H1 (cell line): Measurements from ENCODE around the gene PLXDC2. TPM values are rescaled to one million over a fixed set of nuclear protein-coding genes. Genes with fewer than 3 reads are reported as not detected.
A peak's percentile ranks its signal among the peaks of the same experiment; 100 is the strongest.

ENCODE experiments used
- CTCF ChIA-PET: fragments of 300-600 bp; sonication (Branson Sonifier 250); formaldehyde crosslinking; loops from one replicate; lab custom pipeline; 2021; ENCODE audit not compliant: partially characterized antibody; lab: Charles Lee
- POLR2A ChIA-PET: fragments of 300-600 bp; sonication (Branson Sonifier 250); formaldehyde crosslinking; loops from one replicate; lab custom pipeline; 2021; ENCODE audit warnings: inconsistent platforms; ENCODE audit not compliant: partially characterized antibody; lab: Charles Lee
- DNase-seq, 2 experiments: peaks; one replicate each; pipeline versions ENCODE4 v3.0.0 to v3.0.0-alpha.2; 2010 to 2022; ENCODE audit warnings: low spot score in 2 of 2, low read depth in 1 of 2, mixed read lengths in 1 of 2
- FAIRE-seq: peaks from 2 replicates; lab custom pipeline; 2011; peaks lifted over from hg19 to GRCh38; lab: Jason Lieb, UNC
- H2AFZ ChIP-seq: 2 replicates; pipeline ENCODE4 v1.8.1; 2012; ENCODE audit warnings: low read length, inconsistent platforms
- H2AK5ac ChIP-seq: 2 replicates; pipeline ENCODE4 v1.6.1; 2013; ENCODE audit warnings: low read depth, low read length
- H2BK120ac ChIP-seq: replicated peaks from 2 replicates; pipeline ENCODE3; 2013; ENCODE audit warnings: low read depth, low read length, inconsistent platforms
- H2BK12ac ChIP-seq: 2 replicates; pipeline ENCODE4 v1.6.1; 2013; ENCODE audit warnings: low read depth, low read length
- H2BK15ac ChIP-seq: 2 replicates; pipeline ENCODE4 v1.6.1; 2013; ENCODE audit warnings: low read length
- H2BK20ac ChIP-seq: 2 replicates; pipeline ENCODE4 v1.6.1; 2013; ENCODE audit warnings: low read length
- H2BK5ac ChIP-seq: 2 replicates; pipeline ENCODE4 v1.6.1; 2013; ENCODE audit warnings: low read depth, low read length
- H3K14ac ChIP-seq: 2 replicates; pipeline ENCODE4 v1.6.1; 2013; ENCODE audit warnings: inconsistent platforms; ENCODE audit not compliant: insufficient read length
- H3K18ac ChIP-seq: 2 replicates; pipeline ENCODE4 v1.6.1; 2013; ENCODE audit warnings: low read length; ENCODE audit errors: extremely low read depth
- H3K23ac ChIP-seq: 2 replicates; pipeline ENCODE4 v1.6.1; 2013; ENCODE audit warnings: inconsistent platforms; ENCODE audit not compliant: insufficient read length
- H3K23me2 ChIP-seq: 2 replicates; pipeline ENCODE4 v1.6.1; 2013; ENCODE audit warnings: low read depth, low read length
- H3K27ac ChIP-seq: 2 replicates; pipeline ENCODE4 v1.6.1; 2011; ENCODE audit warnings: low read depth, low read length, inconsistent platforms
- H3K27me3 ChIP-seq, 4 experiments: replicated peaks in 1 of 4; 1 replicate in 1 of 4; 2 replicates in 3 of 4; pipeline versions ENCODE4 v1.6.1 to v1.8.1; 2011 to 2013; ENCODE audit warnings: low read length in 3 of 4, mild to moderate bottlenecking in 3 of 4, inconsistent platforms in 2 of 4, mixed read lengths in 2 of 4, moderate library complexity in 1 of 4; ENCODE audit not compliant: control insufficient read depth in 3 of 4, insufficient read depth in 3 of 4; ENCODE audit errors: extremely low read depth in 1 of 4
- H3K36me3 ChIP-seq, 4 experiments: 2 replicates each; pipeline versions ENCODE4 v1.6.1 to v1.8.1; 2011 to 2013; ENCODE audit warnings: mild to moderate bottlenecking in 4 of 4, low read length in 3 of 4, moderate library complexity in 2 of 4, control low read depth in 1 of 4, inconsistent platforms in 1 of 4; ENCODE audit not compliant: insufficient read depth in 4 of 4, control insufficient read depth in 2 of 4
- H3K4ac ChIP-seq: replicated peaks from 2 replicates; pipeline ENCODE3; 2013; ENCODE audit warnings: low read length, low read depth, mixed read lengths, inconsistent platforms; ENCODE audit not compliant: insufficient read length
- H3K4me1 ChIP-seq, 4 experiments: replicated peaks in 1 of 4; 1 replicate in 1 of 4; 2 replicates in 3 of 4; pipeline versions ENCODE4 v1.6.1 to v1.8.1; 2011 to 2013; ENCODE audit warnings: low read length in 3 of 4, inconsistent platforms in 2 of 4, mixed read lengths in 1 of 4; ENCODE audit not compliant: insufficient read depth in 4 of 4, control insufficient read depth in 3 of 4
- H3K4me2 ChIP-seq, 2 experiments: 2 replicates each; pipeline versions ENCODE4 v1.6.1 to v1.8.1; 2011 to 2013; ENCODE audit warnings: low read depth in 2 of 2, low read length in 2 of 2, control low read depth in 1 of 2, inconsistent platforms in 1 of 2, mild to moderate bottlenecking in 1 of 2; ENCODE audit not compliant: insufficient read depth in 1 of 2
- H3K4me3 ChIP-seq, 4 experiments: fragments of 200-600, 300-600 bp in 1 of 4; sonication (generic), shearing (Covaris generic), sonication (Bioruptor Twin) in 1 of 4; 2 replicates each; pipeline versions ENCODE4 v1.5.1 to v1.8.1; 2011 to 2016; ENCODE audit warnings: low read length in 4 of 4, low read depth in 3 of 4, control low read depth in 2 of 4, inconsistent platforms in 2 of 4, mild to moderate bottlenecking in 2 of 4, mixed read lengths in 1 of 4, moderate library complexity in 1 of 4; ENCODE audit not compliant: insufficient read depth in 2 of 4; ENCODE audit errors: extremely low read depth in 1 of 4
- H3K56ac ChIP-seq: replicated peaks from 2 replicates; pipeline ENCODE3; 2013; ENCODE audit warnings: low read depth, mild to moderate bottlenecking, mixed read lengths, low read length, inconsistent platforms; ENCODE audit not compliant: insufficient read length
- H3K79me1 ChIP-seq: 2 replicates; pipeline ENCODE4 v1.6.1; 2013; ENCODE audit warnings: low read depth, low read length, control low read depth
- H3K79me2 ChIP-seq, 2 experiments: 2 replicates each; pipeline versions ENCODE4 v1.6.1 to v1.8.1; 2012 to 2013; ENCODE audit warnings: low read length in 2 of 2, mild to moderate bottlenecking in 2 of 2, inconsistent platforms in 1 of 2; ENCODE audit not compliant: insufficient read depth in 2 of 2, control insufficient read depth in 1 of 2
- H3K9ac ChIP-seq, 4 experiments: replicated peaks in 1 of 4; 1 replicate in 1 of 4; 2 replicates in 3 of 4; pipeline versions ENCODE4 v1.6.1 to v1.8.1; 2011 to 2013; ENCODE audit warnings: low read depth in 3 of 4, low read length in 3 of 4, control low read depth in 2 of 4, mild to moderate bottlenecking in 2 of 4, moderate library complexity in 2 of 4, inconsistent platforms in 1 of 4; ENCODE audit errors: extremely low read depth in 1 of 4
- H3K9me3 ChIP-seq, 2 experiments: 2 replicates each; pipeline versions ENCODE4 v1.6.1 to v1.8.1; 2012 to 2013; ENCODE audit warnings: mild to moderate bottlenecking in 2 of 2, moderate library complexity in 2 of 2, control low read depth in 1 of 2, inconsistent platforms in 1 of 2, low read depth in 1 of 2, low read length in 1 of 2, mixed read lengths in 1 of 2; ENCODE audit not compliant: insufficient read depth in 2 of 2
- H4K20me1 ChIP-seq, 2 experiments: replicated peaks in 1 of 2; 2 replicates each; pipeline versions ENCODE3 to v1.8.1; 2011 to 2013; ENCODE audit warnings: inconsistent platforms in 2 of 2, low read length in 2 of 2, mild to moderate bottlenecking in 1 of 2; ENCODE audit not compliant: insufficient read depth in 2 of 2, control insufficient read depth in 1 of 2
- H4K5ac ChIP-seq: 2 replicates; pipeline ENCODE4 v1.6.1; 2013; ENCODE audit warnings: low read length, low read depth, mixed read lengths, inconsistent platforms; ENCODE audit not compliant: insufficient read length
- H4K8ac ChIP-seq: 2 replicates; pipeline ENCODE4 v1.8.0; 2013; ENCODE audit warnings: mild to moderate bottlenecking, moderate library complexity, low read length, inconsistent platforms; ENCODE audit not compliant: insufficient read depth; ENCODE audit errors: extremely low read depth
- H4K91ac ChIP-seq: replicated peaks from 2 replicates; pipeline ENCODE3; 2013; ENCODE audit warnings: low read length, mixed read lengths, inconsistent platforms; ENCODE audit not compliant: insufficient read length
- RNF2 ChIP-seq: fragments of 200-900, 300-1000 bp; sonication (generic); IDR thresholded peaks from 2 replicates; pipeline ENCODE4 v1.7.1; 2016; ENCODE audit warnings: borderline replicate concordance, low read depth, mild to moderate bottlenecking, antibody characterized with exemption, low read length; ENCODE audit not compliant: poor library complexity, severe bottlenecking; ENCODE audit errors: missing control alignments
- SP2 ChIP-seq: IDR thresholded peaks from 2 replicates; pipeline ENCODE4 v1.6.1; 2012; ENCODE audit warnings: mild to moderate bottlenecking, low read length, inconsistent platforms
- TEAD4 ChIP-seq: IDR thresholded peaks from 2 replicates; pipeline ENCODE4 v1.6.1; 2012; ENCODE audit warnings: low read depth, low read length, inconsistent platforms, mixed read lengths
- WGBS, 2 experiments: shearing (Covaris generic) in 1 of 2; methylation state at CpG; one replicate each; pipeline versions ENCODE4 v1.1.6 to v1.1.7; 2013 to 2015; ENCODE audit warnings: low lambda C conversion rate in 2 of 2, mixed read lengths in 2 of 2, inconsistent platforms in 1 of 2, low coverage in 1 of 2, missing lambda C conversion rate in 1 of 2; ENCODE audit not compliant: insufficient replicate concordance in 2 of 2, insufficient coverage in 1 of 2, insufficient read length in 1 of 2; ENCODE audit errors: extremely low coverage in 1 of 2, missing lambda C conversion rate in 1 of 2; 5-methylcytosine and 5-hydroxymethylcytosine counted together
- polyA plus RNA-seq, 7 experiments: library from polyadenylated mRNA; depleted of rRNA in 3 of 7; stranded (reverse) in 5 of 7; unstranded in 2 of 7; fragments of >200 nt in 5 of 7; fragments of 200-250 nt in 2 of 7; gene quantifications; 1 replicate in 5 of 7; 2 replicates in 1 of 7; 4 replicates in 1 of 7; pipeline versions ENCODE4 v1.2.1 to v1.2.3, GENCODE V29; 2011 to 2013; ENCODE audit warnings: missing spikeins in 2 of 7, mixed read lengths in 2 of 7
- total RNA-seq: library from RNA; stranded (reverse); fragmentation: NEBNext Ultra II Directional; extraction: Animal tissue kit (Norgen Biotek cat#: 25700); gene quantifications from 2 replicates; pipeline ENCODE4 v1.2.1, GENCODE V29; 2021

Gene PLXDC2
- total and polyA plus RNA-seq, 2 of the 8 experiments (the other 6 are each of a cell fraction or from before 2014, with no cell fraction given), result 23.0 to 40.5 TPM

DNA sequence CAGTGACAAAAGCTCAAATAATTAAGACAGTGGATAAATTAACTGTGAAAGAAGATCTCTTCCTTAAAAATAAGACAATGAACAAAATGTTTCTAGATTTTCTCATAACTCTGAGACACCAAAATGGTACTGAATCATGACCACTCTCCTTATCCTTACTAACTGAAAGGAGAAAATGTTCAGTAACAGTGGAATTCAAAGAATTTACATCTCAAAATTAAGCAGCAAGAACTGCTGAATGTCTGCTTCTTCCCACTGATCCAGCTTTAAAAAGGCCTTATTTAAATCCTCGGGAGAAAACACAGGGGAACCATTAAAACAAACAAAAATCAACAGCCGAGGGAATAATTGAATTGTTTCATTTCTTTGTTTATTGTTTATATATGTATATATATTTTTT lies 27.3 kb upstream of the PLXDC2 start:
- H3K79me1 ChIP-seq, result no peaks in the 10 kb centered on the region
- POLR2A ChIA-PET, result interaction anchor here (0.7 to 1.6 kb wide), 2 partner anchors 11 to 28 kb away, joined by 3 to 4 read pairs; no protein-coding TSS in a partner anchor

More for the DNA sequence above, 27.3 kb upstream of the PLXDC2 start:
- H3K14ac ChIP-seq, result no peak overlapping the region
- no peak overlapping the region for H2BK15ac ChIP-seq
- no peak overlapping the region for H2BK120ac ChIP-seq
- no peak overlapping the region for H3K27ac ChIP-seq
- H2BK12ac ChIP-seq, result no peak overlapping the region
- H2AFZ ChIP-seq, result no peak overlapping the region
- H3K23ac ChIP-seq, result no peak overlapping the region
- H3K9me3 ChIP-seq, result no peaks in the 10 kb centered on the region
- H4K5ac ChIP-seq, result no peak overlapping the region
- no peak overlapping the region for H2AK5ac ChIP-seq
- H4K8ac ChIP-seq, result no peak overlapping the region
- CTCF ChIA-PET, result interaction anchor here (0.6 to 1.5 kb wide), 8 partner anchors 15 to 445 kb away, joined by 3 to 5 read pairs (median 4); no protein-coding TSS in a partner anchor
- no peaks in the 10 kb centered on the region for H3K23me2 ChIP-seq
- H3K27me3 ChIP-seq, result no peaks in the 10 kb centered on the region
- no peak overlapping the region for H3K4me3 ChIP-seq
- no peak overlapping the region for H3K4ac ChIP-seq
- no peaks in the 10 kb centered on the region for H3K79me2 ChIP-seq
- no peak for TF ChIP-seq SP2
- TF ChIP-seq RNF2, result no peak
- TF ChIP-seq TEAD4, result peak; percentile 79
- WGBS, 2 experiments, result 44% methylated on average over 2 of the region's 2 CpGs; no CpG with 5 or more reads in 1 of the 2 experiments
- no peak overlapping the region for H2BK5ac ChIP-seq
- no peak overlapping the region for H3K4me2 ChIP-seq
- FAIRE-seq (no peak), DNase-seq (no peak)
- H4K20me1 ChIP-seq, result no peaks in the 10 kb centered on the region
- H4K91ac ChIP-seq, result no peak overlapping the region
- no peak overlapping the region for H2BK20ac ChIP-seq
- no peaks in the 10 kb centered on the region; a peak in 1 of 7 replicates for H3K4me1 ChIP-seq
- no peaks in the 10 kb centered on the region for H3K36me3 ChIP-seq
- H3K18ac ChIP-seq, result no peak overlapping the region
- H3K9ac ChIP-seq, result no peak overlapping the region
- no peak overlapping the region for H3K56ac ChIP-seq
